GM06990 (cell line): ENCODE measurements around the gene FAM219A.

Experiments used
- DNase-seq: peaks from one replicate; pipeline ENCODE4 v3.0.0-alpha.2; 2011; ENCODE audit not compliant: insufficient read length; ENCODE audit errors: extremely low read depth
- H3K27me3 ChIP-seq: replicated peaks from 2 replicates; pipeline ENCODE4 v1.6.0; 2011; ENCODE audit warnings: low read length; ENCODE audit not compliant: control insufficient read depth, insufficient read depth
- H3K36me3 ChIP-seq: 2 replicates; pipeline ENCODE4 v1.5.1; 2011; ENCODE audit warnings: low read length; ENCODE audit not compliant: control insufficient read depth, insufficient read depth
- H3K4me3 ChIP-seq: replicated peaks from 2 replicates; pipeline ENCODE4 v1.5.1; 2011; ENCODE audit warnings: low read depth, mild to moderate bottlenecking, control low read depth, low read length
- TF ChIP-seq, protein P1 (sequence below): IDR thresholded peaks from 2 replicates; pipeline ENCODE4 v1.5.1; 2011; ENCODE audit warnings: low read length, control low read depth, mild to moderate bottlenecking, inconsistent platforms; ENCODE audit not compliant: insufficient read depth, poor library complexity, severe bottlenecking

Gene FAM219A

DNA sequence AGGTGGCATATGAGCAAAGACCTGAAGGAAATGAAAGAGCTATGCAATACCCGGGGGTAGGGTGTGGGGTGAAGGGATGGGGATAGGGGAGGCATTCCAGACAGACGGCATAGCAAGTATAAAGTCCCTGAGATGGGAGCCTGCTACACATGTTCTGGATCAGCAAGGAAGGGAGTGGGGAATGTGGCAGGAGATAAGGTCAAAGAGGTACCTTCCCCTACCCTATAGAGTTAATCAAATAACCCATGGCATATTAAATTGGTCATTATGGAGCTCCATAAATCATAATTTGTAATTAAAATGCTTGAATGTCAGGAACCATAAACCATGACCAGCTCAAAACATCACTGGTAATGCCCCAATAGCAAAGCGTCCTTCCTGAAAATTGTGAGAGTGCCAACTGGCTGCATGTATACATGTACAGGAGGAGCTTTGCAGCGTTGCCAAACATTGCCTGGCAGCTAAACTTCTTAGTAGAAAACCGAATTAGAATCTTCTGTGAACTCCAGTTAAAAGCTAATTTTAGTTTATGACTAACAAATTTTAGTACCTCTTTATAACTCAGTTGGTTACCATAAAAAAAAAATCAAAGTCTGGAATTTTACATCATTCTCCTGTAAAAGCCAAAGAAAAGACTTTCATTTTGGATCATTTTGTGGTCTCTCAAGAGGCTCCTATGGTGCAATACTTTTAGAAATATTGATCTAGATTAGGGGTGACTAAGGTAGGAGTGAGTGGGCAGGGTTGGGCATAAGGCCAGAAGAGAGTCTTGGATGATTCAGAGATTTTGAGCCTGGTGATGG, 4.9 kb upstream of the FAM219A start:
- no peak overlapping the region for H3K4me3 ChIP-seq
- TF ChIP-seq, protein P1, sequence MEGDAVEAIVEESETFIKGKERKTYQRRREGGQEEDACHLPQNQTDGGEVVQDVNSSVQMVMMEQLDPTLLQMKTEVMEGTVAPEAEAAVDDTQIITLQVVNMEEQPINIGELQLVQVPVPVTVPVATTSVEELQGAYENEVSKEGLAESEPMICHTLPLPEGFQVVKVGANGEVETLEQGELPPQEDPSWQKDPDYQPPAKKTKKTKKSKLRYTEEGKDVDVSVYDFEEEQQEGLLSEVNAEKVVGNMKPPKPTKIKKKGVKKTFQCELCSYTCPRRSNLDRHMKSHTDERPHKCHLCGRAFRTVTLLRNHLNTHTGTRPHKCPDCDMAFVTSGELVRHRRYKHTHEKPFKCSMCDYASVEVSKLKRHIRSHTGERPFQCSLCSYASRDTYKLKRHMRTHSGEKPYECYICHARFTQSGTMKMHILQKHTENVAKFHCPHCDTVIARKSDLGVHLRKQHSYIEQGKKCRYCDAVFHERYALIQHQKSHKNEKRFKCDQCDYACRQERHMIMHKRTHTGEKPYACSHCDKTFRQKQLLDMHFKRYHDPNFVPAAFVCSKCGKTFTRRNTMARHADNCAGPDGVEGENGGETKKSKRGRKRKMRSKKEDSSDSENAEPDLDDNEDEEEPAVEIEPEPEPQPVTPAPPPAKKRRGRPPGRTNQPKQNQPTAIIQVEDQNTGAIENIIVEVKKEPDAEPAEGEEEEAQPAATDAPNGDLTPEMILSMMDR, result no peak
- no peak for DNase-seq
- H3K36me3 ChIP-seq, result no peaks in the 10 kb centered on the region
- peaks cover 3% of the 10 kb centered on the region for H3K27me3 ChIP-seq

DNA sequence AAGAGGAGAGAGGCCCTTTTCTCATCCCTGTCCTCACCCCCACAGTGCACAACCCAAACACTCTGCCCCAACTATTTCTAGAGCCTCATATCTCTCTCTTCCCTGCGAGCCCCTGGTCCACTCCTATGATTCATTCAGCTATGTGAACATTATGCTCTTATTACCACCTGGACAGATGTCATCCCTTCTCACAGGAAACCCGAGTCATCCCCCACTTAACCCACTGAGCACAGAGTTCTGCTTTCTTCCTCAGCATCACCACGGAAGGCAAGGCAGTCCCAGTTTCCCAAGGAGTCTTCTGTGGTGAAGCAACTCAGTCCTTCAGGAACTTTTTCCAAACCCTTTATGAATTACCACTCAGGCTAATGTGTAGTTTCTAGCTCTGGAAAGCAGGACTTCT, 1.6 kb upstream of the FAM219A start:
- no peak for DNase-seq
- no peak overlapping the region for H3K4me3 ChIP-seq
- peaks cover 1% of the 10 kb centered on the region for H3K27me3 ChIP-seq
- TF ChIP-seq, protein P1, result no peak
- no peaks in the 10 kb centered on the region for H3K36me3 ChIP-seq

DNA sequence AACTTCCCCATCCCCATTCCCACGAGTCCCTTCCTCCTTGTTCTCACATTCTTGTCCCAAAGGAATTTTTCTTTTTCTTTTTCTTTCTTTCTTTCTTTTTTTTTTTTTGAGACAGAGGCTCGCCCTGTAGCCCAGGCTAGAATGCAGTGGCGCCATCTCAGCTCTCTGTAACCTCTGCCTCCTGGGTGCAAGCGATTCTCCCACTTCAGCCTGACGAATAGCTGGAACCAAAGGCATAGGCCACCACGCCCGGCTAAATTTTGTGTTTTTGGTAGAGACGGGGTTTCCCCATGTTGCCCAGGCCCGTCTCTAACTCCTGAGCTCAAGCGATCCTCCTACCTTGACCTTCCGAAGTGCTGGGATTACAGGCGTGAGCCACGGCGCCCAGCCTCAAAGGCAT, 986 bp upstream of the FAM219A start:
- DNase-seq, result no peak
- Histone ChIP-seq H3K4me3 (no peak overlapping the region), H3K27me3 (peaks cover 1% of the 10 kb centered on the region), H3K36me3 (no peaks in the 10 kb centered on the region)
- TF ChIP-seq, protein P1, result no peak

DNA sequence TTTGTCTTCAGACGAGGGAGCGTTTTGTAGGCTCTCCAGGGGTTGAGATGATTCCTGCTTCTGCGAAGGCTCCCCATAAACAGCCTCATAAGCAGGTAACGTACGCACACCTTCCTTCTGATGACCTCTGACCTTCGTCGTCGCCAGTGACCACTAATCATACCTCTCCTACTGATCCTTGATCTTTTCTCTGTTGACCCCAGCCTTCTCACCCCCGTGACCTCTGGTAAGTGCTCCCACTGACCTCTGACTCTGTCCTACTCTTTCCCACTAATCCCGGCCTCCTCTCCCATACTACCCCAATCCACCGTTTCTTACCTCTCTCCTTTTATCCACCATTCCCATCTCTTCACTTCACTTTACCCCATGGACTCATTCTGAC, 580 bp upstream of the FAM219A start:
- Histone ChIP-seq H3K27me3 (peaks cover 1% of the 10 kb centered on the region), H3K36me3 (no peaks in the 10 kb centered on the region), H3K4me3 (0 out of 2 replicates have a peak overlapping the region, but pooled peaks have one; percentile 24)
- DNase-seq, result no peak
- TF ChIP-seq, protein P1, result no peak

DNA sequence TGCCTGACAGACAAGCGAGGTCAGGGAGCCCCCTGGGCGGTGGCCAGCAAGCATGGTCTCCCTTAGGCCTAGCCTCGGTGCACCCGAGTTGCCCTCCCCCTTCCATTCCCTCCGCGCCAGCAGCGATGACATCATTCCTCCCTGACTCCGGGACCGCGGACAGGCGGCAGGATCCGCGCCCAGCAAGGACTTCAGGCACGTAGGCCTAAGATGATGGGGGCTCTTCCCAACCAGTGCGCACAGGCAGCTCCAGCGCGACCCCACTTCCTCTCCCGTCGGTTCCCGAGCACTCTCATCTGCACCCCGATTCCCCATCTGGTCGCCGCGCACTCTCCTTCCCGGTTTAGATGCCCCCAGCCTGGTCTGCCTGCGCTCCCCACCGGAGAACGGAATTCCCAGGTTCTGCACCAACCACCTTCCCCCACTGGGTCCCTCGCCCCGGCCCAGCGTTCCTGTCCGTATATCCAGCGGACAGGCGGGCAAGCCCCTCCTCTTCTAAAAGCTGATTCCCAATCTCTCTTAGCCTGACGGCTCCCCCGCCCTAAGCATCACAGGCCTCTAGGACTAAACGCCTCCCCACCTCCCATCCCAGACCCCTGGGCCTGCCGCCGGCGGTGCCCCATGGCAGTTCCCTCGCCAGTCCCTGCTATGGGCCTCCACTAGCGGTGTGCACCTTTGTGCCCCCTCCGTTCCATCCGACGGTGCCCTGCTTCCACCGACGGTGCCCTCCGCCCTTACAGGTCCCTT, 931 bp downstream of the FAM219A start:
- peak overlapping the region; percentile 62 for H3K4me3 ChIP-seq
- no peaks in the 10 kb centered on the region for H3K36me3 ChIP-seq
- TF ChIP-seq, protein P1, result no peak
- peaks cover 1% of the 10 kb centered on the region for H3K27me3 ChIP-seq
- DNase-seq, result peak; percentile 9
